ENCODE results near the gene OSBPL6. TPM values are rescaled to one million over a fixed set of nuclear protein-coding genes. Genes with fewer than 3 reads are reported as not detected.
"Not testable (repeated sequence)": the region's sequence is repeated elsewhere in the genome, so short reads cannot be mapped to it uniquely, and the experiment has no call there.

The OSBPL6 gene
- total RNA-seq, 4 donors from 2014 or later = 1.8 to 3.3 (median 2.3) TPM

- H3K4me1 ChIP-seq = peaks cover 16 to 21% (median 18%) of the 10 kb centered on the region in 4 donors
- peaks cover 0 to 7% (median 0%) of the 10 kb centered on the region in 4 donors for H3K27me3 ChIP-seq
- no peaks in the 10 kb centered on the region for H3K36me3 ChIP-seq
- no peak overlapping the region for H3K4me3 ChIP-seq
- TF ChIP-seq POLR2A (IDR thresholded peaks at IDR 0.05; ENCODE audit: low read depth) = no peak
- TF ChIP-seq POLR2AphosphoS5 (IDR thresholded peaks at IDR 0.05) = no peak
- no peak for TF ChIP-seq EP300 (IDR thresholded peaks at IDR 0.05)
- no peak for TF ChIP-seq CTCF (IDR thresholded peaks at IDR 0.05)
- 79% methylated on average over 1 of the region's 1 CpG for WGBS
- intact Hi-C loops (cut with DNase I) = loop anchor here (5.0 kb wide), 1 partner anchor 85 kb away; no protein-coding TSS in a partner anchor
- peak; percentile 21 for DNase-seq (ENCODE audit: extremely low spot score)
- no peaks in the 10 kb centered on the region for H3K9me3 ChIP-seq
- H3K27ac ChIP-seq (replicated peaks in 1 of 4) = no peak overlapping the region
Measured at GRCh38 chr2:178197791-178198190, 3.5 kb downstream of the OSBPL6 start.

- peak; percentile 10 for DNase-seq (ENCODE audit: extremely low spot score)
- not testable (repeated sequence) for H3K27ac ChIP-seq (replicated peaks in 1 of 4); H3K4me3 ChIP-seq; H3K36me3 ChIP-seq; H3K27me3 ChIP-seq; H3K9me3 ChIP-seq
- H3K4me1 ChIP-seq = peaks cover 13 to 16% (median 14%) of the 10 kb centered on the region in 4 donors
- intact Hi-C loops (cut with DNase I) = loop anchor here (5.0 kb wide), 1 partner anchor 84 kb away; no protein-coding TSS in a partner anchor
- WGBS = 93% methylated on average over 4 of the region's 4 CpGs
Measured at GRCh38 chr2:178198441-178198840, 4.1 kb downstream of the OSBPL6 start.

- WGBS = 87% methylated on average over 1 of the region's 1 CpG
- Histone ChIP-seq H3K27ac (replicated peaks in 1 of 4) (no peak overlapping the region), H3K36me3 (no peaks in the 10 kb centered on the region), H3K27me3 (no peaks in the 10 kb centered on the region), H3K9me3 (no peaks in the 10 kb centered on the region), H3K4me1 (peaks cover 9 to 12% (median 10%) of the 10 kb centered on the region in 4 donors), H3K4me3 (no peak overlapping the region)
- intact Hi-C loops (cut with DNase I) = loop anchor here (5.0 kb wide), 1 partner anchor 83 kb away; no protein-coding TSS in a partner anchor
- no peak for TF ChIP-seq EP300 (IDR thresholded peaks at IDR 0.05)
- no peak for TF ChIP-seq POLR2A (IDR thresholded peaks at IDR 0.05; ENCODE audit: low read depth)
- no peak for TF ChIP-seq POLR2AphosphoS5 (IDR thresholded peaks at IDR 0.05)
- DNase-seq (ENCODE audit: extremely low spot score) = no peak
Measured at GRCh38 chr2:178199334-178199733, 5.0 kb downstream of the OSBPL6 start.

GRCh38 chr2:178200331-178200730, 6.0 kb downstream of the OSBPL6 start:
- intact Hi-C loops (cut with DNase I) = no loop called here
- Histone ChIP-seq H3K27me3 (no peaks in the 10 kb centered on the region), H3K36me3 (no peaks in the 10 kb centered on the region), H3K27ac (replicated peaks in 1 of 4) (no peak overlapping the region), H3K4me3 (no peak overlapping the region), H3K4me1 (peaks cover 5 to 9% (median 7%) of the 10 kb centered on the region in 4 donors), H3K9me3 (no peaks in the 10 kb centered on the region)
- WGBS = 93% methylated on average over 1 of the region's 1 CpG
- TF ChIP-seq POLR2A (IDR thresholded peaks at IDR 0.05; ENCODE audit: low read depth) = no peak
- no peak for TF ChIP-seq EP300 (IDR thresholded peaks at IDR 0.05)
- TF ChIP-seq CTCF (IDR thresholded peaks at IDR 0.05) = no peak
- TF ChIP-seq POLR2AphosphoS5 (IDR thresholded peaks at IDR 0.05) = no peak
- peak; percentile 55 for DNase-seq (ENCODE audit: extremely low spot score)

GRCh38 chr2:178202927-178203326, 8.6 kb downstream of the OSBPL6 start:
- Histone ChIP-seq H3K4me3 (no peak overlapping the region), H3K27me3 (no peaks in the 10 kb centered on the region), H3K36me3 (no peaks in the 10 kb centered on the region), H3K4me1 (no peaks in the 10 kb centered on the region), H3K27ac (replicated peaks in 1 of 4) (no peak overlapping the region), H3K9me3 (no peaks in the 10 kb centered on the region)
- no peak for DNase-seq (ENCODE audit: extremely low spot score)
- no peak for TF ChIP-seq EP300 (IDR thresholded peaks at IDR 0.05)
- no peak for TF ChIP-seq POLR2AphosphoS5 (IDR thresholded peaks at IDR 0.05)
- no peak for TF ChIP-seq CTCF (IDR thresholded peaks at IDR 0.05)
- intact Hi-C loops (cut with DNase I) = no loop called here

- TF ChIP-seq POLR2AphosphoS5 (IDR thresholded peaks at IDR 0.05) = no peak
- TF ChIP-seq CTCF (IDR thresholded peaks at IDR 0.05) = no peak
- no peak for TF ChIP-seq EP300 (IDR thresholded peaks at IDR 0.05)
- no peak for TF ChIP-seq POLR2A (IDR thresholded peaks at IDR 0.05; ENCODE audit: low read depth)
- H3K36me3 ChIP-seq = no peaks in the 10 kb centered on the region
- DNase-seq (ENCODE audit: extremely low spot score) = no peak
- H3K9me3 ChIP-seq = no peaks in the 10 kb centered on the region
- intact Hi-C loops (cut with DNase I) = loop anchor here (5.0 kb wide), 1 partner anchor 73 kb away; no protein-coding TSS in a partner anchor
- WGBS = 56% methylated on average over 2 of the region's 2 CpGs
- H3K4me1 ChIP-seq = no peaks in the 10 kb centered on the region
- no peak overlapping the region for H3K4me3 ChIP-seq
- H3K27me3 ChIP-seq = no peaks in the 10 kb centered on the region
- no peak overlapping the region for H3K27ac ChIP-seq (replicated peaks in 1 of 4)
Measured at GRCh38 chr2:178204977-178205376, 10.7 kb downstream of the OSBPL6 start.
